ENCODE data around the gene KCNK1. TPM values are rescaled to one million over a fixed set of nuclear protein-coding genes. Genes with fewer than 3 reads are reported as not detected.

KCNK1 gene
- total RNA-seq, 1 donor from 2014 or later, result 1.6 TPM

GRCh38 chr1:233651061-233651460, 37.2 kb downstream of the KCNK1 start:
- H3K9me3 ChIP-seq (ENCODE audit: control insufficient read depth in 3 of 3, low read length in 3 of 3), result no peaks in the 10 kb centered on the region
- H3K36me3 ChIP-seq (ENCODE audit: control insufficient read depth in 3 of 3, insufficient read depth in 3 of 3, low read length in 3 of 3), result no peaks in the 10 kb centered on the region
- H3K27ac ChIP-seq (ENCODE audit: low read depth, low read length), result no peak overlapping the region
- no peak overlapping the region for H3K4me3 ChIP-seq (ENCODE audit: low read length in 3 of 3)
- no peaks in the 10 kb centered on the region for H3K4me1 ChIP-seq (ENCODE audit: control insufficient read depth in 3 of 3, insufficient read depth in 3 of 3, low read length in 3 of 3)
- H3K27me3 ChIP-seq (ENCODE audit: control insufficient read depth in 3 of 3, insufficient read depth in 3 of 3, low read length in 3 of 3), result no peaks in the 10 kb centered on the region
- H3K9ac ChIP-seq (ENCODE audit: low read depth in 1 of 3, low read length in 3 of 3), result no peak overlapping the region

DNA sequence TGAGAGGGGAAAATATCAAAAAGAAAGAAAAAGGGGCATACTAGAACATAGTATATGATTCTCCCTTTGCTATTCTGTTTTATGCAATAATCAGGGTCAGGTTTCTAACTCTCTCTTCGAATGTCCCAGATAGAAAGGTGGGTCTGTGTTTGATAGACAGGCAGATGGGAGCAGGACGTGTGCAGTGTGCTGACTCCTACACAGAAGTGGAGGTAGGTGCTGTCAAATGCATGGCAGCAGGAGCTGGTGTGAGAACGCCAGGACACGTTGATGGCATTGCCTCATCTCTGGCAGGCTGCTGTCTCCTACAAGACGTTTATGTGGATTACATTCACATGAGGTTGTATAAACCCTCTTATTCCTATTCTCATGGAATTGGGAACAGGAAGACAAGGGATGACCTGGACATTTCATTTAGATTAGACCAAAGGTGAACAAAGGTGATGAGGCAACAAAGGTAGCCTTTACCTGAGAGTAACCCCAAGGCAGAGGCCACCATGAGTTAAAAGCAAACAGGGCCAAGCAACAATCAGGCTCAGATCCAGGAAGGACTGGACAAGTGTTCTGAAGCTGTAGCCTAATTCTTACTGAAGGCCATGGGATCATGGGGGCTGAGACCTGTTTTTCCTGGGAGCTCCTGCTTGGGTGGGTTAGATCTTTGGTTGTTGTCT, 37.8 kb downstream of the KCNK1 start:
- Histone ChIP-seq H3K4me3 (ENCODE audit: low read length in 3 of 3) (no peak overlapping the region), H3K27me3 (ENCODE audit: control insufficient read depth in 3 of 3, insufficient read depth in 3 of 3, low read length in 3 of 3) (no peaks in the 10 kb centered on the region), H3K4me1 (ENCODE audit: control insufficient read depth in 3 of 3, insufficient read depth in 3 of 3, low read length in 3 of 3) (no peaks in the 10 kb centered on the region), H3K9me3 (ENCODE audit: control insufficient read depth in 3 of 3, low read length in 3 of 3) (no peaks in the 10 kb centered on the region), H3K27ac (ENCODE audit: low read depth, low read length) (no peak overlapping the region), H3K9ac (ENCODE audit: low read depth in 1 of 3, low read length in 3 of 3) (no peak overlapping the region), H3K36me3 (ENCODE audit: control insufficient read depth in 3 of 3, insufficient read depth in 3 of 3, low read length in 3 of 3) (no peaks in the 10 kb centered on the region)

GRCh38 chr1:233652526-233652925, 38.6 kb downstream of the KCNK1 start:
- Histone ChIP-seq H3K9ac (ENCODE audit: low read depth in 1 of 3, low read length in 3 of 3) (no peak overlapping the region), H3K4me1 (ENCODE audit: control insufficient read depth in 3 of 3, insufficient read depth in 3 of 3, low read length in 3 of 3) (no peaks in the 10 kb centered on the region), H3K9me3 (ENCODE audit: control insufficient read depth in 3 of 3, low read length in 3 of 3) (no peaks in the 10 kb centered on the region), H3K27ac (ENCODE audit: low read depth, low read length) (no peak overlapping the region), H3K36me3 (ENCODE audit: control insufficient read depth in 3 of 3, insufficient read depth in 3 of 3, low read length in 3 of 3) (no peaks in the 10 kb centered on the region), H3K4me3 (ENCODE audit: low read length in 3 of 3) (no peak overlapping the region), H3K27me3 (ENCODE audit: control insufficient read depth in 3 of 3, insufficient read depth in 3 of 3, low read length in 3 of 3) (no peaks in the 10 kb centered on the region)

DNA sequence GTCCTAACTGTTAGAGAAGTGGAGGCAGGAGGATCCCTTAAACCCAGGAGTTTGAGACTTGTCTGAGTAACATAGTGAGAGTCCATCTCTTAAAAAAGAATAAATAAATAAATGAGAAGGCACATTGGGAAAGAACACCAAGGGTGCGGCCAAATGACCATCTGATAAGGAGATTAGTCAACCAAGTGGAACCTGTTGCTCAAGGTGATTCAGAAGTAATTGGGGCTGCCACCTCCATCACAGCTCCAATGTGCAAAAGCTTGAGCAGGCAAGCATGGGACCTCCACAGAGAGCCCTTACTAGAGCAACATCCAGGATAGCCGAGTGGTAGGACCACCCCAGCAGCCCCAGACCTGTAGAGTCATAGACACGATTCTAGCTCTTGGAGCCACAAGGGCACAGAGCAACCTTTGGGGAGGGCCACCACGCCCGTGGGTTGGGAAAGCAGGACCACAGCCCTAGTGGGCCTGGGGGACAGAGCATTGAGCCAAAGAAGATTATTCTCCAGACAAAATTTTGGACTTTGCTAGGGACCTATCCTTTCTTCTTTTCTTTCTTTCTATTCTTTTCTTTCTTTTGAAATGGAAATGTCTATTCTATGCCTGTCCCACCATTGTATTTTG, 40.9 kb downstream of the KCNK1 start:
- H3K9me3 ChIP-seq (ENCODE audit: control insufficient read depth in 3 of 3, low read length in 3 of 3), result no peaks in the 10 kb centered on the region
- H3K27ac ChIP-seq (ENCODE audit: low read depth, low read length), result no peak overlapping the region
- H3K4me1 ChIP-seq (ENCODE audit: control insufficient read depth in 3 of 3, insufficient read depth in 3 of 3, low read length in 3 of 3), result no peaks in the 10 kb centered on the region
- no peaks in the 10 kb centered on the region for H3K36me3 ChIP-seq (ENCODE audit: control insufficient read depth in 3 of 3, insufficient read depth in 3 of 3, low read length in 3 of 3)
- no peak overlapping the region for H3K9ac ChIP-seq (ENCODE audit: low read depth in 1 of 3, low read length in 3 of 3)
- no peak overlapping the region for H3K4me3 ChIP-seq (ENCODE audit: low read length in 3 of 3)
- no peaks in the 10 kb centered on the region for H3K27me3 ChIP-seq (ENCODE audit: control insufficient read depth in 3 of 3, insufficient read depth in 3 of 3, low read length in 3 of 3)

DNA sequence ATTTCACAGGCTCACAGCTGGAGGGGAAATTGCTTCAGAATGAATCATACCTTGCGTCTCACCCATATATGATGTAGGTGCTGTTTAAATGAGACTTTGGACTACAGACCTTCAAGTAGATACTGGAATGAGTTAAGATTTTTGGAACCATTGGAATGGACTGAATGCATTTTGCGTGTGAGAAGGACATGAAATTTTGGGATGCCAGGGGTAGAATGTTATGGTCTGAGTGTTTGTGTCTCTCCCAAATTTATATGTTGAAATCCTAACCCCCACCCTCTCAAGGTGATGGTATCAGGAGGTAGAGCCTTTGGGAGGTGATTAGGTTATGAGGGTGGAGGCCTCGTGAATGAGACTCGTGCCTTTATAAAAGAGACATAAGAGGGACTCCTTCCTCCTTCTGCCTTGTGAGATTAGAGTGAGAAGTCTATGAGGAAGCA, 41.4 kb downstream of the KCNK1 start:
- H3K27me3 ChIP-seq (ENCODE audit: control insufficient read depth in 3 of 3, insufficient read depth in 3 of 3, low read length in 3 of 3), result no peaks in the 10 kb centered on the region
- H3K9me3 ChIP-seq (ENCODE audit: control insufficient read depth in 3 of 3, low read length in 3 of 3), result no peaks in the 10 kb centered on the region
- no peaks in the 10 kb centered on the region for H3K36me3 ChIP-seq (ENCODE audit: control insufficient read depth in 3 of 3, insufficient read depth in 3 of 3, low read length in 3 of 3)
- H3K9ac ChIP-seq (ENCODE audit: low read depth in 1 of 3, low read length in 3 of 3), result no peak overlapping the region
- H3K4me1 ChIP-seq (ENCODE audit: control insufficient read depth in 3 of 3, insufficient read depth in 3 of 3, low read length in 3 of 3), result no peaks in the 10 kb centered on the region
- no peak overlapping the region for H3K27ac ChIP-seq (ENCODE audit: low read depth, low read length)
- H3K4me3 ChIP-seq (ENCODE audit: low read length in 3 of 3), result no peak overlapping the region

DNA sequence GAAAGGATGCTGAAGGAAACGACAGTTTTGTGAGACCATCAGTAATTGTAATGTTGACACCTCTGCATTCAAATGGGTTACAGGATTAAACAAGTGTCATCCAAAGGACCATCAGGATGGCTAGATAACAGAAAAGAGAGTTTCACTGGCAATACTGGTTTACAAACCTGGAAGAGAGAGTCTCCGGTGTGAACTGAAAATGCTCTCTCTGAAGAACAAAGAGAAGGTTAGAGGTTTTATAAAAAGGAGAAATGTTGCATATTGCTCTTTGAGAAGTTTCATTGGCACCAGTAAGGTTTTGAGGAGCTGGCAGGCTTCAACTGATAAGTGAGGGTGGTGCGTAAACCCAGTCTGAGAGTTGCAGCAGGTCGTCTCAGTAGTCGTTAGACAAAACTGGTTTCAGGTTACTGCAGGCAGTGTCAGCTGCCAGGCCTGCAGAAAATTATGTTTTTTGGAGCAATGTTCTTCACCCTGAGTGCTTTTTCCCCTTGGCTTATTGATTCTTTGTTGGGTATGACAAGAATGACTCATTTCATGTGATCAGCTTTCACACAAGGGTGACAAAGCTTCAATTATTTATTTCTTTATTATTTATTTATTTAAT, 42.2 kb downstream of the KCNK1 start:
- Histone ChIP-seq H3K4me1 (ENCODE audit: control insufficient read depth in 3 of 3, insufficient read depth in 3 of 3, low read length in 3 of 3) (no peaks in the 10 kb centered on the region), H3K9ac (ENCODE audit: low read depth in 1 of 3, low read length in 3 of 3) (no peak overlapping the region), H3K27ac (ENCODE audit: low read depth, low read length) (no peak overlapping the region), H3K27me3 (ENCODE audit: control insufficient read depth in 3 of 3, insufficient read depth in 3 of 3, low read length in 3 of 3) (no peaks in the 10 kb centered on the region), H3K4me3 (ENCODE audit: low read length in 3 of 3) (no peak overlapping the region), H3K36me3 (ENCODE audit: control insufficient read depth in 3 of 3, insufficient read depth in 3 of 3, low read length in 3 of 3) (no peaks in the 10 kb centered on the region), H3K9me3 (ENCODE audit: control insufficient read depth in 3 of 3, low read length in 3 of 3) (no peaks in the 10 kb centered on the region)

DNA sequence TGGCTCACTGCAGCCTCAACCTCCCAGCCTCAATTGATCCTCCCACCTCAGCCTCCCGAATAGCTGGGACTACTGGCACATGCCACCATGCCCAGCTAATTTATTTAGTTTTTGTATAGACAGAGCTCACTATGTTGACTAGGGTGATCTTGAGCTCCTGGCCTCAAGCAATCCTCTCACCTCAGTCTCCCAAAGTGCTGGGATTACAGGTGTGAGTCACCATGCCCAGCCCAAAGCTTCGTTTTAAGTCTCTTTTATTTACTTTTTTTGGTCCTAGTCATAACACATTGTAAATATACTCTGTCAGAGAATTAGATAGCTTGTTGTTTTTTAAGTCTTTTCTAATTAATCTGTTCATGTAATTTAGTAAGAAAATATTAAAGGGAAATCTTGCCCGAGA, 42.8 kb downstream of the KCNK1 start:
- Histone ChIP-seq H3K27ac (ENCODE audit: low read depth, low read length) (no peak overlapping the region), H3K27me3 (ENCODE audit: control insufficient read depth in 3 of 3, insufficient read depth in 3 of 3, low read length in 3 of 3) (no peaks in the 10 kb centered on the region), H3K9ac (ENCODE audit: low read depth in 1 of 3, low read length in 3 of 3) (no peak overlapping the region), H3K36me3 (ENCODE audit: control insufficient read depth in 3 of 3, insufficient read depth in 3 of 3, low read length in 3 of 3) (no peaks in the 10 kb centered on the region), H3K4me3 (ENCODE audit: low read length in 3 of 3) (no peak overlapping the region), H3K9me3 (ENCODE audit: control insufficient read depth in 3 of 3, low read length in 3 of 3) (no peaks in the 10 kb centered on the region), H3K4me1 (ENCODE audit: control insufficient read depth in 3 of 3, insufficient read depth in 3 of 3, low read length in 3 of 3) (no peaks in the 10 kb centered on the region)

- H3K36me3 ChIP-seq (ENCODE audit: control insufficient read depth in 3 of 3, insufficient read depth in 3 of 3, low read length in 3 of 3), result no peaks in the 10 kb centered on the region
- H3K9ac ChIP-seq (ENCODE audit: low read depth in 1 of 3, low read length in 3 of 3), result no peak overlapping the region
- H3K4me3 ChIP-seq (ENCODE audit: low read length in 3 of 3), result no peak overlapping the region
- H3K4me1 ChIP-seq (ENCODE audit: control insufficient read depth in 3 of 3, insufficient read depth in 3 of 3, low read length in 3 of 3), result no peaks in the 10 kb centered on the region
- H3K27me3 ChIP-seq (ENCODE audit: control insufficient read depth in 3 of 3, insufficient read depth in 3 of 3, low read length in 3 of 3), result no peaks in the 10 kb centered on the region
- no peak overlapping the region for H3K27ac ChIP-seq (ENCODE audit: low read depth, low read length)
- no peaks in the 10 kb centered on the region for H3K9me3 ChIP-seq (ENCODE audit: control insufficient read depth in 3 of 3, low read length in 3 of 3)
These were observed 43.6 kb downstream of the KCNK1 start for GRCh38 chr1:233657466-233657865.

- Histone ChIP-seq H3K27me3 (ENCODE audit: control insufficient read depth in 3 of 3, insufficient read depth in 3 of 3, low read length in 3 of 3) (no peaks in the 10 kb centered on the region), H3K36me3 (ENCODE audit: control insufficient read depth in 3 of 3, insufficient read depth in 3 of 3, low read length in 3 of 3) (no peaks in the 10 kb centered on the region), H3K9me3 (ENCODE audit: control insufficient read depth in 3 of 3, low read length in 3 of 3) (no peaks in the 10 kb centered on the region), H3K9ac (ENCODE audit: low read depth in 1 of 3, low read length in 3 of 3) (no peak overlapping the region), H3K4me1 (ENCODE audit: control insufficient read depth in 3 of 3, insufficient read depth in 3 of 3, low read length in 3 of 3) (no peaks in the 10 kb centered on the region), H3K4me3 (ENCODE audit: low read length in 3 of 3) (no peak overlapping the region), H3K27ac (ENCODE audit: low read depth, low read length) (no peak overlapping the region)
These were observed 45.6 kb downstream of the KCNK1 start for GRCh38 chr1:233659495-233659894.

GRCh38 chr1:233661376-233662159, 47.7 kb downstream of the KCNK1 start:
- H3K27ac ChIP-seq (ENCODE audit: low read depth, low read length), result no peak overlapping the region
- H3K4me1 ChIP-seq (ENCODE audit: control insufficient read depth in 3 of 3, insufficient read depth in 3 of 3, low read length in 3 of 3), result no peaks in the 10 kb centered on the region
- H3K27me3 ChIP-seq (ENCODE audit: control insufficient read depth in 3 of 3, insufficient read depth in 3 of 3, low read length in 3 of 3), result no peaks in the 10 kb centered on the region
- H3K9ac ChIP-seq (ENCODE audit: low read depth in 1 of 3, low read length in 3 of 3), result no peak overlapping the region
- H3K9me3 ChIP-seq (ENCODE audit: control insufficient read depth in 3 of 3, low read length in 3 of 3), result peaks cover 0 to 2% (median 0%) of the 10 kb centered on the region in 3 donors
- no peak overlapping the region for H3K4me3 ChIP-seq (ENCODE audit: low read length in 3 of 3)
- H3K36me3 ChIP-seq (ENCODE audit: control insufficient read depth in 3 of 3, insufficient read depth in 3 of 3, low read length in 3 of 3), result no peaks in the 10 kb centered on the region

Measured in skeletal muscle tissue (tissue), 4 donors.